ENCODE measurements around the gene TMEM80.

Gene TMEM80

GRCh38 chr11:749731-750130 lies 54.1 kb downstream of the TMEM80 start:
- CTCF ChIA-PET = no interaction called here

More at GRCh38 chr11:749731-750130, 54.1 kb downstream of the TMEM80 start:
- no peak for DNase-seq (ENCODE audit: extremely low spot score)
- TF ChIP-seq ZNF384 (IDR thresholded peaks at IDR 0.05) = no peak
- TF ChIP-seq CTBP1 (IDR thresholded peaks at IDR 0.05; ENCODE audit: borderline replicate concordance) = no peak
- no peak for TF ChIP-seq FOXA1 (IDR thresholded peaks at IDR 0.05)
- TF ChIP-seq LEF1 (IDR thresholded peaks at IDR 0.05; ENCODE audit: borderline replicate concordance) = no peak
- TF ChIP-seq L3MBTL2 (conservative IDR thresholded peaks at IDR 0.05) = no peak
- no peak for TF ChIP-seq NFRKB (IDR thresholded peaks at IDR 0.05)
- TF ChIP-seq FOXK2 (IDR thresholded peaks at IDR 0.05) = no peak
- no peak for TF ChIP-seq SUZ12 (IDR thresholded peaks at IDR 0.05)
- TF ChIP-seq ARNT (IDR thresholded peaks at IDR 0.05) = no peak
- TF ChIP-seq, protein P1, sequence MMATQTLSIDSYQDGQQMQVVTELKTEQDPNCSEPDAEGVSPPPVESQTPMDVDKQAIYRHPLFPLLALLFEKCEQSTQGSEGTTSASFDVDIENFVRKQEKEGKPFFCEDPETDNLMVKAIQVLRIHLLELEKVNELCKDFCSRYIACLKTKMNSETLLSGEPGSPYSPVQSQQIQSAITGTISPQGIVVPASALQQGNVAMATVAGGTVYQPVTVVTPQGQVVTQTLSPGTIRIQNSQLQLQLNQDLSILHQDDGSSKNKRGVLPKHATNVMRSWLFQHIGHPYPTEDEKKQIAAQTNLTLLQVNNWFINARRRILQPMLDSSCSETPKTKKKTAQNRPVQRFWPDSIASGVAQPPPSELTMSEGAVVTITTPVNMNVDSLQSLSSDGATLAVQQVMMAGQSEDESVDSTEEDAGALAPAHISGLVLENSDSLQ (IDR thresholded peaks at IDR 0.05) = no peak
- no peak for TF ChIP-seq SP1 (IDR thresholded peaks at IDR 0.05)
- TF ChIP-seq ELF4 (IDR thresholded peaks at IDR 0.05) = no peak
- TF ChIP-seq HDGF (IDR thresholded peaks at IDR 0.05; ENCODE audit: borderline replicate concordance) = no peak
- no peak for TF ChIP-seq BHLHE40 (IDR thresholded peaks at IDR 0.05; ENCODE audit: borderline replicate concordance)
- TF ChIP-seq FOXM1 (IDR thresholded peaks at IDR 0.05; ENCODE audit: borderline replicate concordance) = no peak
- TF ChIP-seq TARDBP (IDR thresholded peaks at IDR 0.05) = no peak
- POLR2A ChIA-PET = interaction anchor here (1.5 kb wide), 1 partner anchor 14 kb away, joined by 3 read pairs; no protein-coding TSS in a partner anchor
